GM21576 (cell line): ENCODE results near the gene SERTAD2.

Experiments used
- ATAC-seq: cut with Tn5 transposase; IDR thresholded peaks from one replicate; pipeline ENCODE4 v1.9.1; 2021; ENCODE audit warnings: mild to moderate bottlenecking, moderate library complexity; ENCODE audit not compliant: unreplicated experiment

Gene SERTAD2

GRCh38 chr2:64649626-64650025 is 4.1 kb downstream of the SERTAD2 start:
- no peak for ATAC-seq

GRCh38 chr2:64649013-64649484 is 4.7 kb downstream of the SERTAD2 start:
- no peak for ATAC-seq

GRCh38 chr2:64646007-64646880 is 7.5 kb downstream of the SERTAD2 start:
- ATAC-seq, result no peak

GRCh38 chr2:64644458-64645382 is 9.0 kb downstream of the SERTAD2 start:
- peak; percentile 43 for ATAC-seq

GRCh38 chr2:64643838-64644457 is 9.8 kb downstream of the SERTAD2 start:
- ATAC-seq, result no peak

- ATAC-seq, result no peak
Measured at GRCh38 chr2:64641599-64641998, 12.1 kb downstream of the SERTAD2 start.

GRCh38 chr2:64640153-64641044 is 13.3 kb downstream of the SERTAD2 start:
- ATAC-seq, result no peak

- no peak for ATAC-seq
Measured at GRCh38 chr2:64639691-64640090, 14.0 kb downstream of the SERTAD2 start.

GRCh38 chr2:64638502-64639120 is 15.1 kb downstream of the SERTAD2 start:
- no peak for ATAC-seq

GRCh38 chr2:64637931-64638330 is 15.8 kb downstream of the SERTAD2 start:
- ATAC-seq, result no peak

GRCh38 chr2:64637000-64637635 is 16.6 kb downstream of the SERTAD2 start:
- peak; percentile 54 for ATAC-seq

GRCh38 chr2:64635976-64636911 is 17.5 kb downstream of the SERTAD2 start:
- peak; percentile 58 for ATAC-seq

- ATAC-seq, result no peak
Measured at GRCh38 chr2:64634345-64635267, 19.1 kb downstream of the SERTAD2 start.

GRCh38 chr2:64632835-64633819 is 20.6 kb downstream of the SERTAD2 start:
- no peak for ATAC-seq

GRCh38 chr2:64631771-64632170 is 21.9 kb downstream of the SERTAD2 start:
- ATAC-seq, result no peak

GRCh38 chr2:64630752-64631151 is 23.0 kb downstream of the SERTAD2 start:
- no peak for ATAC-seq
